ENCODE results near the gene LBP.

- no peak for TF ChIP-seq POLR2A (IDR thresholded peaks at IDR 0.05; ENCODE audit: low read depth, low read length)
- no peak for TF ChIP-seq TAF1 (IDR thresholded peaks at IDR 0.05; ENCODE audit: low read depth, low read length)
These were observed 20.0 kb upstream of the LBP start for GRCh38 chr20:38326309-38326708.

All from GM12891 (cell line).